Prostate gland (tissue), 2 donors: ENCODE data around the gene JOSD1. TPM values are rescaled to one million over a fixed set of nuclear protein-coding genes. Genes with fewer than 3 reads are reported as not detected.

ENCODE experiments used
- DNase-seq: peaks from one replicate; pipeline ENCODE4 v3.0.0-alpha.2; 2019; ENCODE audit warnings: low spot score
- H3K27ac ChIP-seq, 2 donors: fragments of 200-600 bp; sonication (generic); 2 replicates each; pipeline ENCODE4 v1.5.1; 2017 to 2019
- H3K27me3 ChIP-seq: fragments of 200-600 bp; sonication (generic); replicated peaks from 2 replicates; pipeline ENCODE4 v1.5.1; 2019; ENCODE audit not compliant: insufficient read depth
- H3K36me3 ChIP-seq, 2 donors: fragments of 200-600 bp; sonication (generic); 1 replicate in 1 of 2; 2 replicates in 1 of 2; pipeline versions ENCODE4 v1.5.1 to v1.8.1; 2017 to 2019
- H3K4me1 ChIP-seq: fragments of 200-600 bp; sonication (generic); replicated peaks from 2 replicates; pipeline ENCODE4 v1.5.1; 2019
- H3K4me3 ChIP-seq, 2 donors: fragments of 200-600 bp; sonication (generic); 2 replicates each; pipeline ENCODE4 v1.5.1; 2017 to 2019
- H3K9me3 ChIP-seq: fragments of 200-600 bp; sonication (generic); 2 replicates; pipeline ENCODE4 v1.5.1; 2017
- POLR2A ChIP-seq: fragments of 450-650 bp; IDR thresholded peaks from one replicate; pipeline ENCODE4 v1.6.1; 2016; ENCODE audit warnings: antibody characterized with exemption, mild to moderate bottlenecking
- POLR2AphosphoS5 ChIP-seq: sonication (generic); formaldehyde crosslinking; IDR thresholded peaks from one replicate; pipeline ENCODE4 v1.6.1; 2017; ENCODE audit warnings: antibody characterized with exemption
- WGBS: methylation state at CpG from one replicate; pipeline ENCODE4 v1.1.5; 2018; 5-methylcytosine and 5-hydroxymethylcytosine counted together
- intact Hi-C: fragments of 100-400 bp; cut with DNase I; formaldehyde crosslinking; loops from one replicate; pipeline ENCODE4 v1.14.2; 2022
- total RNA-seq, 2 donors: library from RNA; depleted of rRNA; stranded (reverse); fragments of >200 nt; gene quantifications; one replicate each; pipeline ENCODE4 v1.1.0, GENCODE V29; 2016
- TF ChIP-seq, protein P1 (sequence below), 4 experiments: fragments of 200-600 bp in 2 of 4; fragments of 450-650 bp in 2 of 4; sonication (generic) in 2 of 4; IDR thresholded peaks; 1 replicate in 3 of 4; 2 replicates in 1 of 4; pipeline ENCODE4 v1.5.1; 2016 to 2019; ENCODE audit warnings: antibody characterized with exemption in 4 of 4, mild to moderate bottlenecking in 2 of 4, moderate library complexity in 2 of 4

Gene JOSD1
- total RNA-seq, 2 donors from 2014 or later = 56.7 to 69.2 TPM

DNA sequence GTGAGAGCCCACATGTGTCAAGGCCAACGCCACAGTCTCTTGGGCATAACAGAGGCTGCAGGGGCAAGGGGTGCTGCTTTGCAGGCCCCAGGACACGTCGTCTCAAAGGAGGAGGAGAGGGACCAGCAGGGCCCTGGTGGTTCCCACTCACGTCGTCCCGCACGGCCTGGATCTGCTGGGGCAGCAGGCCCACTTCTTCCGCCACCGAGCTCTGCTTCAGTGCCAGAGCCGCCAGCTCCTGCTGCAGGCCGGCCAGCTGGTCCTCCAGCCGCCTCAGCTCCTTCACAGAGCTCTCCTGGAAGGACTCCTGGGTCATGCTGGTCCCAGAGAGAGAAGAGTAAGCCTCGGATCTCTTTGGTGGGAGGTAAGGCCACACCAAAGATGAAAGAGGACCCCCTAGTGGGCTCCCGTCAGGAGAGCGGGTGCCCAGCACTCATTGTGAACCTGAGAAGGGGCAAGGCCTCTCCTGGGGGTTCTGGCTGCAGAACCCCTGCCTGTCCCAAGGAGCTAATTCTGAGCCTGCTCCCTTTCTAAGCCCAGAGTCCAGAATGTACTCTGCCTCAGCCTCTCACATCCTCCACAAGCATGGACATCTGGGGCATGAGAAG lies 39.5 kb upstream of the JOSD1 start:
- no peak overlapping the region for H3K4me3 ChIP-seq
- no peaks in the 10 kb centered on the region for H3K4me1 ChIP-seq
- H3K27ac ChIP-seq = no peak overlapping the region
- H3K27me3 ChIP-seq = no peaks in the 10 kb centered on the region
- no peak for DNase-seq
- peaks cover 71 to 77% of the 10 kb centered on the region in 2 donors for H3K36me3 ChIP-seq
- WGBS = 89% methylated on average over 11 of the region's 15 CpGs
- intact Hi-C loops = no loop called here
- TF ChIP-seq POLR2AphosphoS5 = no peak
- TF ChIP-seq, protein P1, sequence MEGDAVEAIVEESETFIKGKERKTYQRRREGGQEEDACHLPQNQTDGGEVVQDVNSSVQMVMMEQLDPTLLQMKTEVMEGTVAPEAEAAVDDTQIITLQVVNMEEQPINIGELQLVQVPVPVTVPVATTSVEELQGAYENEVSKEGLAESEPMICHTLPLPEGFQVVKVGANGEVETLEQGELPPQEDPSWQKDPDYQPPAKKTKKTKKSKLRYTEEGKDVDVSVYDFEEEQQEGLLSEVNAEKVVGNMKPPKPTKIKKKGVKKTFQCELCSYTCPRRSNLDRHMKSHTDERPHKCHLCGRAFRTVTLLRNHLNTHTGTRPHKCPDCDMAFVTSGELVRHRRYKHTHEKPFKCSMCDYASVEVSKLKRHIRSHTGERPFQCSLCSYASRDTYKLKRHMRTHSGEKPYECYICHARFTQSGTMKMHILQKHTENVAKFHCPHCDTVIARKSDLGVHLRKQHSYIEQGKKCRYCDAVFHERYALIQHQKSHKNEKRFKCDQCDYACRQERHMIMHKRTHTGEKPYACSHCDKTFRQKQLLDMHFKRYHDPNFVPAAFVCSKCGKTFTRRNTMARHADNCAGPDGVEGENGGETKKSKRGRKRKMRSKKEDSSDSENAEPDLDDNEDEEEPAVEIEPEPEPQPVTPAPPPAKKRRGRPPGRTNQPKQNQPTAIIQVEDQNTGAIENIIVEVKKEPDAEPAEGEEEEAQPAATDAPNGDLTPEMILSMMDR (IDR thresholded peaks at IDR 0.05) = no peak
- no peak for TF ChIP-seq POLR2A
- no peaks in the 10 kb centered on the region for H3K9me3 ChIP-seq

- H3K4me3 ChIP-seq = no peak overlapping the region
- 93% methylated on average over 19 of the region's 20 CpGs for WGBS
- H3K27me3 ChIP-seq = no peaks in the 10 kb centered on the region
- H3K9me3 ChIP-seq = no peaks in the 10 kb centered on the region
- H3K36me3 ChIP-seq = peaks cover 63 to 72% of the 10 kb centered on the region in 2 donors
- intact Hi-C loops = no loop called here
- DNase-seq = no peak
- TF ChIP-seq, protein P1 (IDR thresholded peaks at IDR 0.05) = no peak
- TF ChIP-seq POLR2AphosphoS5 (no peak), POLR2A (no peak)
- H3K27ac ChIP-seq = no peak overlapping the region
- no peaks in the 10 kb centered on the region for H3K4me1 ChIP-seq
Observed at GRCh38 chr22:38739300-38740055, 38.7 kb upstream of the JOSD1 start.

DNA sequence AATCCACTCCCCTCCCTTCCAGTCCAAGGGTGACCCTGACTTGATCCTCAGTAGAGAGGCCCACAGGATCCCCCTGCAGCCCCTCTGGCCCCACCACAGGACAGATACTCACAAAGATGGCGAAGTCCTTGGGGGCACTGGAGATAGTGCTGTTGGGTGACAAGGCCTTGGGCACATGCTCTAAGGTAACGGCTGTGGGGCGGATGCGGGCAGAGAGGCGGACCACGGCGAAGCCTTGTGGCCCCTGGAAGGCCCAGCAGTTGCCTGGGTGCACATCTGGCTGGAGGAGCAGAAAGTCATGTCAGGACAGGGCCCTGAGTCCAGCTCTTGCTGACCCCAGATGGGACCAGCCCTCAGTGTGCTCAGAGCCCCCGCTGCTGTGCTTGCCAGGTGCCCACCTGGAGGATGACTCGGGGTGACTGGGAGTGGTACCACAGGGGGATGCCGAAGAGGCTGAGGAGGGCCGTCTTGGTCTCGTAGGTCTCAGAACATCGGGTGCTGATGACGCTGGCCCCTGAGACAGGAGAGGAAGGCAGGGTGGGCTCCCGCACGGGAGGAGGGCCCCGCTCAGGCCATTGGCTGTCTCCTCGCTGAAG lies 37.8 kb upstream of the JOSD1 start:
- peaks cover 59 to 70% of the 10 kb centered on the region in 2 donors for H3K36me3 ChIP-seq
- H3K4me3 ChIP-seq = no peak overlapping the region
- no peaks in the 10 kb centered on the region for H3K9me3 ChIP-seq
- H3K27me3 ChIP-seq = no peaks in the 10 kb centered on the region
- no peak for TF ChIP-seq POLR2AphosphoS5
- H3K4me1 ChIP-seq = no peaks in the 10 kb centered on the region
- DNase-seq = no peak
- no peak overlapping the region for H3K27ac ChIP-seq
- WGBS = 93% methylated on average over 17 of the region's 18 CpGs
- intact Hi-C loops = no loop called here

DNA sequence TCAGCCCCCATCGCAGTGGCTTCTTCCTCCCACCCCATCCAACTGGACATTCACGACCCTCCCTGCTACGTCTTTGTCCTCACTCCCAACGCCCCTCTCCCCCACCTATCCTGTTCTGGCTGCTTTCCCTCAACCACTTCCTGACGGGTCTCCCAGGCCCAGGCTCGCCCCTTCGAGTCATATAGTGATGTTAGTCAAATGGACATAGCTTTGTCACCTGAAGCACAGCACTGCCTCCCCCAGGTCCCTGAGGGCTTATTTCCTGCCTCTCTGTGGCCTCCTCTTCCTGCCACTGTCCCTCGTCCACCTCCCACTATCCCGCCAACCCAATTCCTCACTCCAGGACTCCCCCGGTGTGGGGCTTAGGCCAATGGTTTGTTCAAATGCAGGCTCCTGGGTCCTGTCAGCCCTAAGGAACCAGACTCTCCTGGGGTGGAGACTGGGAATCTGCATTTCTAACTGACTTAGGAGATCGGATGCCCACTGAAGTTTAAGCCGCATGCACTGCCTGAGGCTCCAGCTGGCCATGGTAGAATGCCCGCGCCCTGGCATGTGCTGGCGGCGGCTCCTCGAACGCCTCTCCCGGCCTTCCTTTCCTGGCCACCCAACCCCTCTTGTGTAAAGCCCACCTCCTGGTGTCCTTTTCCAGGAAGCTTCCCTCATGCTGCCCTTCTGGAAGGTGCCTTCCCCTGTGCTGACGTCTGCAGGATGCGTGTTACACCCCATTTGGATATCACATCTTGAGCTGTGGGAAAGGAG lies 36.7 kb upstream of the JOSD1 start:
- Histone ChIP-seq H3K27me3 (no peaks in the 10 kb centered on the region), H3K9me3 (no peaks in the 10 kb centered on the region), H3K4me3 (no peak overlapping the region), H3K27ac (no peak overlapping the region), H3K36me3 (peaks cover 49 to 65% of the 10 kb centered on the region in 2 donors), H3K4me1 (peaks cover 8% of the 10 kb centered on the region)
- 74% methylated on average over 21 of the region's 21 CpGs for WGBS
- intact Hi-C loops = no loop called here
- TF ChIP-seq POLR2A (no peak), POLR2AphosphoS5 (no peak)
- TF ChIP-seq, protein P1 (IDR thresholded peaks at IDR 0.05) = no peak
- no peak for DNase-seq

GRCh38 chr22:38736257-38736570 lies 35.5 kb upstream of the JOSD1 start:
- H3K4me1 ChIP-seq = peaks cover 8% of the 10 kb centered on the region
- no peak for TF ChIP-seq POLR2AphosphoS5
- TF ChIP-seq, protein P1 (IDR thresholded peaks at IDR 0.05) = no peak
- WGBS = 84% methylated on average over 7 of the region's 7 CpGs
- no peaks in the 10 kb centered on the region for H3K9me3 ChIP-seq
- intact Hi-C loops = no loop called here
- no peaks in the 10 kb centered on the region for H3K27me3 ChIP-seq
- no peak for DNase-seq
- H3K27ac ChIP-seq = peak overlapping the region in 1 of 2 donors; percentile 66
- H3K4me3 ChIP-seq = no peak overlapping the region
- peaks cover 37 to 54% of the 10 kb centered on the region in 2 donors for H3K36me3 ChIP-seq
